ENCODE data around the gene PIGW.

The PIGW gene

GRCh38 chr17:36545465-36546417, 11.0 kb downstream of the PIGW start:
- DNase-seq, result peak in 53 of 56 donors; percentile 71 to 97 (median 93)

- no peak for DNase-seq
These were observed 11.8 kb downstream of the PIGW start for GRCh38 chr17:36546418-36547093.

DNA sequence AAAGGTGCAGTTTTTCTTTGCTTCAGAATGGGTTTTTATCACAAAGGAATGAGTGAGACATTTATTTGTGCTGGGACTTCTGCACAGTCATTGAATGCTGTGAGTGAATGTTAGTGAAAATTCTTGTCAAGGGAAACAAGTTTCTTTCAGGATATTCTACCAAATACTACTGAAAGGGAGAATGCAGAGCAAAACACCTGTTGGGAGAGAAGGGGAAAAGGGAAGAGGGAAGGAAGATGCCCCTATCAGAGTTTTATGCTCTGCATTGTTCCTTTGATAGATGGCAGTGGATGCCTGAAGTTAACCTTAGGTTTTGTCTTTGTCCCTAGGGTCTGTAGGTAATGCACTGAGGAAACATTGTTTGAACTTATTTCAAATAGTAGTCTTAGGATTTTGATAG, 13.0 kb downstream of the PIGW start:
- no peak for DNase-seq

GRCh38 chr17:36550491-36551417, 16.0 kb downstream of the PIGW start:
- no peak for DNase-seq

- no peak for DNase-seq
These were observed 18.7 kb downstream of the PIGW start for GRCh38 chr17:36553459-36553858.

DNA sequence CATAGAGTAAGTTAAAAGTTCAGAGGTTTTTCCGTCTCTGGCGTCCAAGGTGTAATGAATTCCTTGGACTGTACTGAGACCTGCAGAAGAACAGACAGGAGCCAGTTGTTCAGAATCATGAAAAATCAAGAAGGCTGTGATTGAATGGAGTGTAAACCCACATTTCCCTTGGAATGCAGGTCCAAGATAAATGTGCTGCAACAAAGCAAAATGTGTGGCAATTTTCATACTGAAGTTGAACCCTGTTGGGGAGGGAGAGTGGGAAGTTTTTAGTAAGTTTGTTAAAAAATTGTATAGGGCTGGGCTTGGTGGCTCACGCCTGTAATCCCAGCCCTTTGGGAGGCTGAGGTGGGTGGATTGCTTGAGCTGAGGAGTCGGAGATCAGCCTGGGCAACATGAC, 31.3 kb downstream of the PIGW start:
- no peak for DNase-seq

DNA sequence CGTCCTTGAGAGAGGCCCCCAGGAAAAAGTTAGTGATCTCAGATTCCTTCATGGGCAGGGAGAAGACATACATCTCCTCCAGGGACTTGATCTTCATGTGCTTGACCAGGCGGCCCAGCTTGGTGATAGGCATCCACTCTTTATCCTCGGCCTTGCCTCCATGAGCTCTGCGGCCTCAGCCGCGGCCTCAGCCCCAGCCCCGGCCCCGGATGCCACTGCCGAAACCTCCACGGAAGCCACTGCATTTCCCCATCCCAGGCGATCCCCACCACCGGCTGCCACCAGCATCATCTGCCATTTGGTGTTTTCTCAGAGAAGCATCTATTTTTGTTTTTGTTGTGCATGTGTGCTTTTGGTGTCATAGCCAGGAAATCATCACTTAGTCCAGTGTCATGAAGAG, 40.2 kb downstream of the PIGW start:
- DNase-seq, result no peak

- DNase-seq, result no peak
These were observed 42.0 kb downstream of the PIGW start for GRCh38 chr17:36576793-36577192.

- DNase-seq, result no peak
These were observed 43.9 kb downstream of the PIGW start for GRCh38 chr17:36578671-36579070.

DNA sequence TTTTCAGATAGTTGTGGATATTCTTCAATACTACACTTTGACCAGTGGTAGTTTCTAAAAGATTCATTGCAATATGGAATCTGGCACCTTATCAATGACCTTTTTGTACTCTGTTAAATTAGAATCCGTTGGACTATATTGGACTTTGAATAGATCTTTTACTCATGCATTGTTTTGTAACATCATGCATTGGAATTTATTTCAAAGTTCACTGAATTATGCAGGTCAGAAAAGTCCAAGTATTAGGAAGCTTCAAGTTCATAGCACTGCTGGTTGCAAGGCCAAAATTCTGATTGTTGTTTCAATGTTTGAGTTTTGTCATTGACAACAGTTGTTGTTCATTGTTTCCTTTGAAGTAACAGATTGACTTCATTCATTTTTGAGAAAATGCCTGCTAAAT, 49.0 kb downstream of the PIGW start:
- no peak for DNase-seq

GRCh38 chr17:36586138-36586537, 51.4 kb downstream of the PIGW start:
- peak in 1 of 56 donors; percentile 14 for DNase-seq

All from amygdala (tissue), 56 donors.